GM21717 (cell line): ENCODE data around the gene STK24.

ENCODE experiments used
- ATAC-seq: cut with Tn5 transposase; IDR thresholded peaks from one replicate; pipeline ENCODE4 v1.9.1; 2021; ENCODE audit warnings: mild to moderate bottlenecking, moderate library complexity; ENCODE audit not compliant: unreplicated experiment

The STK24 gene

GRCh38 chr13:98494769-98495168 lies 82.1 kb downstream of the STK24 start:
- no peak for ATAC-seq

DNA sequence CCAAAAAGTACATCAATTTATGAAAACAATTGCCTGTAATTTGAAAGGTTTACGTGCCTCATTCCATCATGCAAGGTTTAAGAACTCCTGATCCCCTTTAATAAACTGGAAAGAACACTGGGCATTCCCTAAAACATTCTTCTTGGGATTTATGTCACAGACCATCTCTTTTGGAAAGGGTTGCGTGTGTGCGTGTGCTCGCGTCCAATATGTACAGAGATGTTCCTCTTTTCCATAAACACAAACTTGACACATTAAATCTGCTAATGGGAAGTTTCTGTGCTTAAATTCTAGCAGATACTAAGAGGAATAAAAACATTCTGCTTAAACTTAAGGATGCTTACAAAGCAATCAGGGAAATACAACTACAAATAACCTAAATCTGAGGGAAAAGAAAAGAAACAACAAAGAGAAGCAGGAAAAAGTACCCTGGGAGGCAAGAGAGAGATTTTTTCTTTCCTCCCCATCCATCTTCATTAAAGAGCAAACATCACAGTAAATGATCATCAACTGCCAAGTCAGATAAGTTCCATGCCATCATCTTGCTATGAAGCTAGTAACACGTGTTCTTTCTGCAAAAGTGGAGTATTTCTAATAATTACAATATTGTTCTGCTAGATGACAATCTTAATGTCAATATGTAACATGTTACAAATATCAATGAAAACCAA lies 83.7 kb downstream of the STK24 start:
- no peak for ATAC-seq

- ATAC-seq = no peak
These were observed 84.4 kb downstream of the STK24 start for GRCh38 chr13:98492335-98493041.

DNA sequence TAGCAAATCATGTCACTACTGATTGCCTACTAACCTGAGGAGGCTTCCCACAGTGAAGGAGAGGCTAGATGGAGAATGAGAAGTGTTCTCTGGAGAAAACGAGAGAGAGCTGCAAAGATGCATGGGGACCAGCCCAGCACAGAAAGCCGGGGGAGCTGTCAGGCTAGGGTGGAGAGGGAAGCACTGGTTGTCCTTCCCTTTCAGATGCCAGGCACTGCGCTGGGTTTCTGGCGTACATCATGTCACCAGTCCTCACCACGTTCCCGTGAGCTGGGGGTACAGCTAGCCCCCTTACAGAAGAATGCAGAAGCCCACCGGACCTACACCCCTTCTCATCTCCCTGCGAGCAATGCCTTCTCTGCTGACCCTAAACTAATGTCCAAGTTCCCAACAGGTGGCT lies 86.0 kb downstream of the STK24 start:
- no peak for ATAC-seq

DNA sequence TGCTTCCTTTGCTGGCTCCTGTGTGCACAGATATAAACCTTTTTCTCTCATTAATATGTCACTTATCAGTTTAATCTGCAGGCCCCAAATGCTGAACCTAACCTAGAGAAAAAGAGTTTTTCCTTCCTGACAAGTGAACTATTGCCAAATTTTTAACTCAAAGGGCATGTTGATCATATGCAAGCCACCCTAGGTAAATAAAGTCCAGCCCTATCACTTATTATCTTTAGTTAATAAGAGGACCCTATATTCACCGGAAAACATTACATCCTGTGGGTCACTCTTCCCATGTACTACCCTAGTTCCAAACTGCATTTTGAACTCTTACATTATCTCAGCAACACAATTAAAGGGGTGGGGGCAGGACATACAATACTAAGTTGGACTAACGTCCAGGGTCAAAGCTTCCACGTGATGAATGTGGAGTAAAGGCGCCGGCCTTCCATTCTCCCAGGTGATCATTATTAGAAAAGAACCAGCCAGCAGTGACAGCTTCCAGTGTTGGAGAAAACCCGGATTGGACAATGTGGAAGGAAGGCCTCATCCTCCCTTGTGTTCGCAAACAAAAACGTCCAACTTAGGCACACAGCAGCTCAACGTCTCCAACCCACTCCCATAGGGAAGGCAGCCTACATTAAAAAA lies 86.6 kb downstream of the STK24 start:
- ATAC-seq = no peak

- ATAC-seq = no peak
These were observed 87.3 kb downstream of the STK24 start for GRCh38 chr13:98489446-98490194.

DNA sequence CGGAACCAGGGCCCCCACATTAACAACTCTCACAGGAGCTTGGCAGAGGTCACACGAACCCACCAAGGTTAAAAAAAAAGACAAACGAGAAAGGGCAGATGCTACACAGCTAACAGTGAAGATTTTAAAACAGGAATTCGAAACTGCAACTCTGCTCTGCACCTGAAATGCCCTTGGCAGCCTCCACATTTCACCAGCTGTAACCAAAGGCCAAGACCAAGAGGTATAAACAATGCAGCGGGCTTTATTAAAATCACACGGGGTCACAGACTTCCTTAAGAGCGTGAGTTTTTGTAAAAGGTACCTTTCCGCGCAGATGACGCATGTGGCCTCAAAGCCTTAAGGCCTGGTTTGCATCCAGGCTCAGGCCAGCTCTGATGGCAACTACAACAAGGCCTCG lies 88.2 kb downstream of the STK24 start:
- ATAC-seq = peak; percentile 61

GRCh38 chr13:98487522-98487921 lies 89.4 kb downstream of the STK24 start:
- ATAC-seq = peak; percentile 48

DNA sequence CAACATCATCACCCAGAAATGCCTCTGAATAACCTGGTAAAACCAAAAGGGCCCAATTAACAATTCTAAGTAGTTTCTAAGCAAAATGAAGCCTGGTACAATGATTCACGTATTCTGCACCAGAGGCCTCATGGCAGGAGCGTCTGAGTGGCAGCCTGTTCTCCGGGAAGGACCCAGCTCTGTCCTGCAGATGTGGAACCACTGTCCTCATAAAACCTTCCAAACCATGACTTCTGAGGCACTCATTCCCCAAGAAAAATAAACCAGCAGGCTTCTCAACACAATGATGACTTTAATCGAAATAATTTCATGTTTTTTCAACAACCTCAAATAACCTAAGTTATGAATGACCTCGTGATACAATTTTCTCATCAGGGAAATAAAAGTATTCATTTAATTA lies 89.9 kb downstream of the STK24 start:
- ATAC-seq = no peak

DNA sequence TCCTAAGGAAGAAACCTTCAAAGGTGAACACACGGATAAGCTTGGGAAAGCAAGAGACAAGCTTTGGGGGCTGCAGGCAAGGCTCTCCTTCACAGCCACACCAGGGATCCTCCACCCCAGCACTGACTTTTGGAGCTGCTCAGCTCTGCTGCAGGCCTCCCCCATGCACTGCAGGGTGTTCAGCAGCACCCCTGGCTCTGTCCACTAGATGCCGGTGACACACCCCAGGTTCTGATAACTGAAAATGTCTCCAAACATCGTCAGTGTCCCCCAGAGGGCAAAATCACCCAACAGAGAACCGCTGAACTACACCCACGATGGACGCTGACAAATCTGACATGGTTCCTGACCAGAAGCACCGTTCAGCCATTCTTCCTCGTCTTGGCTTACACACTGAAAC lies 90.5 kb downstream of the STK24 start:
- ATAC-seq = no peak

DNA sequence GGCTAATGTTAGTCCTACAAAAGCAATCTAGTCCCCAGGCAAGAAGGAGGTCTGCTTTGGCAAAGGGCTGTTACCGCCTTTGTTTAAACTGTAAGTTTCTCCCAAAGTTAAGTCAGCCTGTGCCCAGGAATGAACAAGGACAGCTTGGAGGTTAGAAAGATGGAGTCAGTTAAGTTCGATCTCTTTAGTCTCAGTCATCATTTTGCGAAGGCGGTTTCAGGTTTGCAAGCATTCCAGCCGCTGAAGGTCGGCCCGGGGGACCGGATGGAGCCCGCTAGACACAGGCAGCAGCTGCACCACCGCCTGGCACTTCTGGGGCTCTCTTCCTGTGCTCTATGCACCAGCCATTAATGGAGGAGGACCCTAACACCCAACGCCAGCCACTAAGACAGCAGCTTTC lies 91.3 kb downstream of the STK24 start:
- ATAC-seq = no peak

DNA sequence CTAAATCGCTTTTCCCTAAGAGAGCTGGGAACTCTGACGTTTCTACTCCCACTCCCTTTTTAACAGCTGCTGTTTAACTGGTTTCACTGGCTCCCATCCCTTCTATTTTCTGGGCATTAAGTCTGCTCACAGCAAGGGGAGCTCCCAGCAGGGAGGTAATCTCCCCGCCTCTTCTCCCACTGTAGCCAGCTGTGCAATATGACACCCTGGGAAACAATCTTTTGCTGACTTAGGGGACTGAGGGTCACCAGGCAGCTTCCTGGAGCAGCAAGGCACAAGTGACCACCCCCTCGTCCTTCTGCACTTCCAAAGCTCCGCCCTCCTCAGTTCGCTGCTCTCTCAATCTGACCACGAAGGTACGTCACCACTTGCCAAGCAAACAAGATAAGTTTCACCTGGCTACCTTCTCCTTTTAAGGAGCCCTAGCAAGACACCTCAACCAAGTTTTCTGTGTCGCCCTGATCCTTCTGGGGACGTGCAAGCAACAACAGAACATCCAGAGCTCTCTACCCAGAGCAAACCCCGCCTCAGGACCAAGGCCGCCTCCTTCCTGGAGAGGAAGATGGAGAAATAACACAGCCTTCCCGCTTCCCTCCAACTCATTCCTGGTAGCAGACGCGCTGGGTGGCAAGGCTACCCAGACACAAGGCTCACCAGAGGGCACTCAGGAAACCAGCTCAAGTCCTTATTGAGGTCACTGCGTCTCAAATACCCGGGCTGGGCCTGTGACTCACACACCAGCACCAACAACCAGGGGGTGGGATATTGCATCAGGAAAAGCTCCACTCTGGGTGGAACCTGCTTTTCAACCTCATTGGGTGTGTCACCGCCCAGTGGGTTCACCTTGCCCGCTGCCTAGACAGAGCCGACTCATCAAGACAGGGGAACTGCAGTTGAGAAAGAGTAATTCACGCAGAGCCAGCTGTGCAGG lies 92.4 kb downstream of the STK24 start:
- no peak for ATAC-seq

DNA sequence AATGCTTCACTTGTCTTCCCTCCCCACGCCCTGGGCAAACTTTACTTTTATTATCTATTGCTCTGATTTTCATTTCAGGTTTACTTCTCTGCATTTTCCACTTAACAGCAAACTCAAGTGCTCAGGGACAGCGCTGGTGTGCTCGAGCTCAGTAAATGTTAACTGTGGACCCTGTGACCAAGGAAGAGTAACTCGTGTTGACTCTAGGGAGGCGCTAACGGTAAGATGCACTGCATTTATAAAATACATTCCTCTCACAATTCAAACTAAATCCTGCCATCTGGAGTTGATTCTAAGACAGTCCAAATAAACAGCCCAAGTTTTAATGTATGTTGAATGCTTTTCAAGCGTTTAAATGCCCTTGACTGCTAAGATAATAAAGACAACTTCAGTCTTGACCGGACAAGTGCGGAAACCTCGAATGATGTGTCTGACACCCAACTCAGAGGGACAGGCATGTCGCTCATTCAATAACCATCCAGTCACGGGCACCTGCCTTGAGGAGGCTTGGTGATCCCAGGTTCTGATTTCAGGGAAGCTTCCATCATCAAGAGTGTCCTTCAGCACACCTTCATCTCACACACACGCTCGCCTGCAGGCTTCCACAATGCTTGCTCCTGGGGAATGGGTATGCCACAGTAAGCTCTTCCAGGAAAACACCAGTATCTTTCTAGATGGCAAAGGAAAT lies 93.2 kb downstream of the STK24 start:
- ATAC-seq = no peak

DNA sequence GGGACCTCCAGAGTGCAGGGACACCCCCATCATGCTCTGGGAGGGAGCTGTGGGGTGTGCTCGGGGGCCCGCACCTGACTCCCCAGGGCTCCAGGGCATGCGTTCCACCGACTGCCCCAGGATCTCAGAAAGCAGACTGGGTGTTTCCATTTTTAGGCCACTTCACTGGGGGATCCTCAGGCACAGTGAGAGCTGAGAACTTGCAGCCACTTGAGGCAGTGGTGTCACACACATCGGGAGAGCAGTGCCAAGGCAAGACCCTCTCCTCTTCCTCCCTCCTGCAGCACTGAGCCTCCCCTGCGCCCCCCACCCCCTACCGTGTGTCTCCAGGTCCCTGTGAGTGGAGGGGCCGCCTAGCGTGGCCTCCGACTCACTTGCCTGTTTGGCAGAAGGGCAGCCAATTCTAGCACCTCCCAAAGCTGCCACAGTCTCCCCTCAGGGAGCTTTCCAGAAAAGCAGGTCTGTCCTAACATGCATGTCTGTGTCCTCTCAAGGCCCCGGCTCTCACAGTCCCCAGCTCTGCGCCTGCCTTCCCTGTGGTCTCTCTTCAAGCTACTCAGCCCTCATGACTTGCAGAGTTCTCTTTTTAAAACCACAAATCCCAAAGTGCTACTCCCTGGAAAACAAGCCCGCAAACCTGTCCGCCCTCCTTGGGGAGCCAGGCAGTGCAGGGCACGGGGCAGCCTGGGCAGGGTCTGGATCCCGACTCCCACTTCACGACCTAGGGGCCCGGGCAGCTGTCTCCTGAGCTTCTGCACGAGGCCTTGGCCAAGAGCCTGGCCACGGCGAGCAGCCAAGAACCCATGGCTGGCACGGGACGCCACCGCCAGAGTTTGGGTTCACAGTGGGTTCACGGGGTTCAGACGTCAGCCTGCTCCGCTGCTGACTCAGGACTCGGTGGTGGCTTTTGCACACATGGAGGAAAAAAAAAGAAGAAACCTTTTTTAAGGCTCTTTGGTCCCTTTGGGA lies 94.1 kb downstream of the STK24 start:
- ATAC-seq = no peak

DNA sequence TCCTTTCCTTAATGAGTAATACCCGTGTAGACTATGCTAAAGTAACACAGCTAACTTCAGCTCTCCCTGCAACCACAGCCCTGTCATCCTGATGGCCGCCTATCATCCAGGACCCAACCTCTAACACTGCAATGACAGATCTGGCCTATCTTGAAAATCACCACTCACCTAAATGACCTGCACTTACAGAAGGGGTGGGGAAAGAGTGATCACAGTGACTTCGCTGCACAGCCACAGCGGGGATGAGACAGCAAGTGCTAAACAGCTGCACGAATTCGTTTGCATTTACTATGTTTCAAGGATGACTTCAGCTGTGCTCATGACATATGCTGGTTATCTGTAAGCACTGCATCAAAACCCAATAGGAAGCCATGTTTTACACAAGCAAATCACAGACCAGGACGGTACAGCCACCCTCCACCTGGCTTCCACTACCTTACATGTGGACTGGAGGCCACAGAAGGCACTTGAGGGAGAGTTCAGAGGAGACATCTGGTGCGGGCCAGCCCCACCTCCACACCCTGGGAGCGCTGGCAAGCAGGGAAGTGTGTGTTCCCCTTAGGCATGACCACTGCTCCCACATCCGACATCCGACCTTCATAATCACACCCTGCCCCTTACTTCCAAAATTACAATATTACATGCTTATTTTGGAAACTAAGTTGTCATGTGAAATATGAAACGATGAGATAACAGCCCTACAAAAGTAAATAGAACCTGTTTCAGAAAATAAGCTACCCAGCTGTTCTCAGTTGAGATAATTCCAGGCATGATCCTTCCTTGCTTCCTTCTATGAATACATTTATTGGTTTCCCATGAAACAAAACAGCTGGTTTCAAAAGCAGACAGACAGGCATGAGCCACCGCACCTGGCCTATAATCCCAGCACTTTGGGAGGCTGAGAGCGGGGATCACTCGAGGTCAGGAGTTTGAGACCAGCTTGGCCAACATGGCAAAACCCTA lies 95.7 kb downstream of the STK24 start:
- ATAC-seq = peak; percentile 31

GRCh38 chr13:98479496-98480003 lies 97.4 kb downstream of the STK24 start:
- no peak for ATAC-seq
